ENCODE data around the gene TSPAN32. TPM values are rescaled to one million over a fixed set of nuclear protein-coding genes. Genes with fewer than 3 reads are reported as not detected.
A peak's percentile ranks its signal among the peaks of the same experiment; 100 is the strongest.
"Not testable (repeated sequence)": the region's sequence is repeated elsewhere in the genome, so short reads cannot be mapped to it uniquely, and the experiment has no call there.

TSPAN32 gene
- polyA plus RNA-seq, 1 donor (not counting 4 experiments of a cell fraction or from before 2014, with no cell fraction given) = not detected

DNA sequence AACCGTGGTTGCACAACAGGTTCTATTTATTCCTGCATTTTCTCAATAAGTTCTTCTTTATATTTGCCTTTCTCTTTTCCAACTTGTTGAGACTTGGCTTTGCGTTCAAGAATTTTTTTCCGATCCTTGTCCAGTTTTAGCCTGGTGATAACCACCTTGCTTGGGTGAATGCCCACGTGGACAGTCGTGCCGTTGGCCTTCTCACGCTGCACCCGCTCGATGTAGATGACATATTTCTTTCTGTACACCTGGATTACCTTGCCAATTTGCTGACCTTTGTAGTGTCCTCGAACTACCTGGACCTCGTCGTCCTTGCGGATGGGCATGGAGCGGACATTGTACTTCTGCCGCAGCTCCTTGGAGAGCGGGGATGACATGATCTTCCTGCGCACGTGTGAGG, 33.5 kb downstream of the TSPAN32 start:
- H4K20me1 ChIP-seq (ENCODE audit: control insufficient read depth, extremely low read depth, insufficient read depth, low read length); H3K79me2 ChIP-seq (ENCODE audit: control insufficient read depth, insufficient read depth, low read length); H3K27me3 ChIP-seq (ENCODE audit: control insufficient read depth, extremely low read depth, insufficient read depth, low read length); FAIRE-seq; H3K9me3 ChIP-seq (ENCODE audit: control insufficient read depth, low read depth, low read length); H3K27ac ChIP-seq (ENCODE audit: control insufficient read depth, insufficient read depth, low read length); H3K9me1 ChIP-seq (ENCODE audit: control insufficient read depth, extremely low read depth, insufficient read depth, low read length); H3K4me2 ChIP-seq (ENCODE audit: control insufficient read depth, extremely low read depth, insufficient read depth, low read depth, low read length); DNase-seq (ENCODE audit: low read depth, low spot score); dilution Hi-C loops (cut with MboI; ENCODE audit: extremely low pct_ligation_motif_present, low sequenced_read_pairs); H3K9ac ChIP-seq (ENCODE audit: control insufficient read depth, extremely low read depth, insufficient read depth, low read length); H3K4me1 ChIP-seq (ENCODE audit: control insufficient read depth, extremely low read depth, insufficient read depth, low read length); H3K36me3 ChIP-seq (ENCODE audit: control insufficient read depth in 2 of 2, extremely low read depth in 1 of 2, insufficient read depth in 2 of 2, low read length in 2 of 2); H3K4me3 ChIP-seq (ENCODE audit: control insufficient read depth in 2 of 3, extremely low read depth in 1 of 3, insufficient read depth in 2 of 3, low read depth in 1 of 3, low read length in 3 of 3); H2AFZ ChIP-seq (ENCODE audit: control insufficient read depth, low read length): not testable (repeated sequence)

DNA sequence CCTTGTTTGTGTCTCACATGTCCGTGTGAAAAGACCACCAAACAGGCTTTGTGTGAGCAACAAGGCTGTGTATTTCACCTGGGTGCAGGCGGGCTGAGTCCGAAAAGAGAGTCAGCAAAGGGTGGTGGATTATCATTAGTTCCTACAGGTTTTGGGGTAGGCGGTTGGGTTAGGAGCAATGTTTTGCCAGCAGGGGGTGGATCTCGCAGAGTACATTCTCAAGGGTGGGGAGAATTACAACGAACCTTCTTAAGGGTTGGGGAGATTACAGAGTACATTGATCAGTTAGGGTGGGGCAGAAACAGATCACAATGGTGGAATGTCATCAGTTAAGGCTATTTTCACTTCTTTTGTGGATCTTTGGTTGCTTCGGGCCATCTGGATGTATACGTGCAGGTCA, 36.9 kb downstream of the TSPAN32 start:
- dilution Hi-C loops (cut with MboI; ENCODE audit: extremely low pct_ligation_motif_present, low sequenced_read_pairs) = not testable (repeated sequence)

DNA sequence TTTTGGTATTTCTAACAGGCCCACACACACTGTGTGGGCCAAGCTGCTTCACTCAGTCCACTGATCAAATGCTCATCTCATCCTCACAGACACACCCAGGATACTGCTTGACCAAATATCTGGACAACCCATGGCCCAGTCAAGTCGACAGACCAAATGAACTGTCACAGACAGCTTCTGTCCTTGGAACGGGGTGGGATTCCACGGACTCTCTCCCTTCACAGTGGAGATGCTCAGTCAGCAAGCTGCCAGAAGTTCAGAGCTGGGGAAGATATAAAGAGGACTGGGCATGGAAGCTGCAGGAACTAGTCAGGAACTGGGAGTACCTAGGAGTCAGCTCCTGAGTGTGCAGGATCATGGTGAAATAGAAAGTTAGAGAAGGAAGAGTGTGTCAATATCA, 40.7 kb downstream of the TSPAN32 start:
- Histone ChIP-seq H4K20me1 (ENCODE audit: control insufficient read depth, extremely low read depth, insufficient read depth, low read length) (no peaks in the 10 kb centered on the region), H3K4me1 (ENCODE audit: control insufficient read depth, extremely low read depth, insufficient read depth, low read length) (no peaks in the 10 kb centered on the region), H3K9me1 (ENCODE audit: control insufficient read depth, extremely low read depth, insufficient read depth, low read length) (no peaks in the 10 kb centered on the region), H3K27me3 (ENCODE audit: control insufficient read depth, extremely low read depth, insufficient read depth, low read length) (no peaks in the 10 kb centered on the region), H3K9me3 (ENCODE audit: control insufficient read depth, low read depth, low read length) (no peaks in the 10 kb centered on the region), H3K4me3 (ENCODE audit: control insufficient read depth in 2 of 3, extremely low read depth in 1 of 3, insufficient read depth in 2 of 3, low read depth in 1 of 3, low read length in 3 of 3) (no peak overlapping the region), H3K4me2 (ENCODE audit: control insufficient read depth, extremely low read depth, insufficient read depth, low read depth, low read length) (no peak overlapping the region), H3K27ac (ENCODE audit: control insufficient read depth, insufficient read depth, low read length) (no peak overlapping the region), H3K79me2 (ENCODE audit: control insufficient read depth, insufficient read depth, low read length) (no peaks in the 10 kb centered on the region), H3K36me3 (ENCODE audit: control insufficient read depth in 2 of 2, extremely low read depth in 1 of 2, insufficient read depth in 2 of 2, low read length in 2 of 2) (no peaks in the 10 kb centered on the region), H2AFZ (ENCODE audit: control insufficient read depth, low read length) (no peak overlapping the region), H3K9ac (ENCODE audit: control insufficient read depth, extremely low read depth, insufficient read depth, low read length) (no peak overlapping the region)
- FAIRE-seq (no peak), DNase-seq (ENCODE audit: low read depth, low spot score) (no peak)
- TF ChIP-seq EZH2 (IDR thresholded peaks at IDR 0.05; ENCODE audit: low read length) = no peak
- dilution Hi-C loops (cut with MboI; ENCODE audit: extremely low pct_ligation_motif_present, low sequenced_read_pairs) = no loop called here

More for the DNA sequence above, 36.9 kb downstream of the TSPAN32 start:
- peak overlapping the region; percentile 30 for H2AFZ ChIP-seq (ENCODE audit: control insufficient read depth, low read length)
- not testable (repeated sequence) for FAIRE-seq; DNase-seq (ENCODE audit: low read depth, low spot score); H3K27ac ChIP-seq (ENCODE audit: control insufficient read depth, insufficient read depth, low read length); H3K79me2 ChIP-seq (ENCODE audit: control insufficient read depth, insufficient read depth, low read length); H3K4me2 ChIP-seq (ENCODE audit: control insufficient read depth, extremely low read depth, insufficient read depth, low read depth, low read length); H3K4me1 ChIP-seq (ENCODE audit: control insufficient read depth, extremely low read depth, insufficient read depth, low read length); H4K20me1 ChIP-seq (ENCODE audit: control insufficient read depth, extremely low read depth, insufficient read depth, low read length); H3K9ac ChIP-seq (ENCODE audit: control insufficient read depth, extremely low read depth, insufficient read depth, low read length); H3K9me1 ChIP-seq (ENCODE audit: control insufficient read depth, extremely low read depth, insufficient read depth, low read length); H3K4me3 ChIP-seq (ENCODE audit: control insufficient read depth in 2 of 3, extremely low read depth in 1 of 3, insufficient read depth in 2 of 3, low read depth in 1 of 3, low read length in 3 of 3); H3K27me3 ChIP-seq (ENCODE audit: control insufficient read depth, extremely low read depth, insufficient read depth, low read length); H3K36me3 ChIP-seq (ENCODE audit: control insufficient read depth in 2 of 2, extremely low read depth in 1 of 2, insufficient read depth in 2 of 2, low read length in 2 of 2); H3K9me3 ChIP-seq (ENCODE audit: control insufficient read depth, low read depth, low read length)

Data from keratinocyte (primary cell).